Kidney (tissue), 14 donors: Measurements from ENCODE around the gene SLC46A1. TPM values are rescaled to one million over a fixed set of nuclear protein-coding genes. Genes with fewer than 3 reads are reported as not detected.

Experiments
- DNase-seq, 5 donors: peaks; one replicate each; pipeline ENCODE4 v3.0.0-alpha.2; 2013 to 2020
- FAIRE-seq: peaks from 2 replicates; lab custom pipeline; 2012; peaks lifted over from hg19 to GRCh38; lab: Jason Lieb, UNC
- H3K27ac ChIP-seq, 2 donors: one replicate each; pipeline ENCODE4 v1.7.0; 2013; ENCODE audit warnings: low read depth in 2 of 2, low read length in 2 of 2, inconsistent platforms in 1 of 2
- H3K27me3 ChIP-seq: one replicate; pipeline ENCODE4 v1.7.1; 2013; ENCODE audit warnings: low read length, inconsistent platforms; ENCODE audit not compliant: control insufficient read depth, insufficient read depth
- H3K36me3 ChIP-seq, 3 donors: one replicate each; pipeline versions ENCODE4 v1.7.0 to v1.7.1; 2013; ENCODE audit warnings: low read length in 3 of 3, control low read depth in 1 of 3, inconsistent platforms in 1 of 3; ENCODE audit not compliant: insufficient read depth in 3 of 3, control insufficient read depth in 2 of 3
- H3K4me1 ChIP-seq, 3 donors: one replicate each; pipeline versions ENCODE4 v1.7.0 to v1.7.1; 2013; ENCODE audit warnings: low read length in 3 of 3, inconsistent platforms in 1 of 3, low read depth in 1 of 3; ENCODE audit not compliant: control insufficient read depth in 2 of 3, insufficient read depth in 2 of 3
- H3K4me3 ChIP-seq, 3 donors: one replicate each; pipeline versions ENCODE4 v1.7.0 to v1.8.1; 2013; ENCODE audit warnings: low read length in 3 of 3, control low read depth in 1 of 3, inconsistent platforms in 1 of 3
- H3K9ac ChIP-seq, 3 donors: one replicate each; pipeline versions ENCODE4 v1.7.0 to v1.7.1; 2013; ENCODE audit warnings: low read length in 3 of 3, control low read depth in 1 of 3, inconsistent platforms in 1 of 3
- H3K9me3 ChIP-seq, 3 donors: one replicate each; pipeline versions ENCODE4 v1.7.0 to v1.7.1; 2013; ENCODE audit warnings: low read length in 3 of 3, control low read depth in 1 of 3, inconsistent platforms in 1 of 3; ENCODE audit not compliant: control insufficient read depth in 2 of 3, insufficient read depth in 1 of 3
- CTCF ChIP-seq: IDR thresholded peaks from 3 replicates; pipeline ENCODE4 v1.5.1; 2012; ENCODE audit warnings: mild to moderate bottlenecking, moderate library complexity, borderline replicate concordance; ENCODE audit not compliant: insufficient read depth; ENCODE audit errors: extremely low read depth
- intact Hi-C: fragments of 100-400 bp; cut with DNase I; formaldehyde crosslinking; loops from one replicate; pipeline ENCODE4 v1.11.1; 2022
- polyA plus RNA-seq: library from polyadenylated mRNA; stranded (reverse); fragments of 350-450 nt; fragmentation: Illumina TruSeq; extraction: RNeasy Lipid Tissue Mini Kit (QIAGEN cat#74804); gene quantifications from one replicate; pipeline ENCODE4 v1.2.3, GENCODE V29; 2014; ENCODE audit warnings: low read depth, low replicate concordance; ENCODE audit not compliant: insufficient read depth
- total RNA-seq: library from RNA; stranded (reverse); fragmentation: NEBNext Ultra II Directional; extraction: Animal tissue kit (Norgen Biotek cat#: 25700); gene quantifications from one replicate; pipeline ENCODE4 v1.2.1, GENCODE V29; 2021
- donor health status: control.
- donor health status: control.
- donor health status: control.
- donor health status: control.
- donor health status: control.
- donor health status: DM: yes; HTN: yes; CAD: no.
- donor health status: Normal renal cell carcinoma (clear cell type).

Gene SLC46A1
- total and polyA plus RNA-seq, 2 donors from 2014 or later = 9.7 to 14.7 TPM

- FAIRE-seq (no peak), DNase-seq (peak in 2 of 5 donors; percentile 33 to 57)
- TF ChIP-seq CTCF = no peak
- H3K9me3 ChIP-seq = no peaks in the 10 kb centered on the region
- H3K4me3 ChIP-seq = no peak within 1 kb of the TSS
- H3K9ac ChIP-seq = no peak within 1 kb of the TSS
- no peaks in the 10 kb centered on the region for H3K27me3 ChIP-seq
- H3K4me1 ChIP-seq = no peaks in the 10 kb centered on the region
- peaks cover 2 to 33% (median 25%) of the 10 kb centered on the region in 3 donors for H3K36me3 ChIP-seq
- intact Hi-C loops = no loop called here
- no peak within 1 kb of the TSS for H3K27ac ChIP-seq
Measured at GRCh38 chr17:28364665-28365363, 41.2 kb downstream of the SLC46A1 start, which contains the start of gene SEBOX. SEBOX (minus strand) TSS chr17:28365199; CDS start chr17:28365151, 48 bp downstream.

- TF ChIP-seq CTCF = no peak
- no peak for FAIRE-seq
- intact Hi-C loops = no loop called here
Measured at GRCh38 chr17:28363776-28364650, 42.0 kb downstream of the SLC46A1 start.

GRCh38 chr17:28363186-28363585, 42.8 kb downstream of the SLC46A1 start:
- intact Hi-C loops = no loop called here
- Histone ChIP-seq H3K36me3 (peaks cover 2 to 33% (median 25%) of the 10 kb centered on the region in 3 donors), H3K9ac (no peak overlapping the region), H3K4me1 (peaks cover 2 to 6% (median 4%) of the 10 kb centered on the region in 3 donors), H3K9me3 (no peaks in the 10 kb centered on the region), H3K4me3 (no peak overlapping the region), H3K27ac (no peak overlapping the region), H3K27me3 (no peaks in the 10 kb centered on the region)
- DNase-seq = no peak
- no peak for FAIRE-seq
- TF ChIP-seq CTCF = no peak

More at GRCh38 chr17:28363776-28364650, 42.0 kb downstream of the SLC46A1 start:
- H3K9ac ChIP-seq = no peak overlapping the region
- peaks cover 2 to 33% (median 25%) of the 10 kb centered on the region in 3 donors for H3K36me3 ChIP-seq
- H3K4me3 ChIP-seq = no peak overlapping the region
- H3K27me3 ChIP-seq = no peaks in the 10 kb centered on the region
- no peak overlapping the region for H3K27ac ChIP-seq
- DNase-seq = peak in 1 of 5 donors; percentile 46
- no peaks in the 10 kb centered on the region for H3K9me3 ChIP-seq
- H3K4me1 ChIP-seq = no peaks in the 10 kb centered on the region
